Loucy (cell line): ENCODE data around the gene GPR18.

ENCODE experiments used
- H2AFZ ChIP-seq: fragments of 200-600 bp; sonication (generic); 2 replicates; pipeline ENCODE4 v1.6.0; 2016; ENCODE audit warnings: antibody characterized with exemption, mild to moderate bottlenecking, low read length, moderate library complexity
- H3F3A ChIP-seq: fragments of 200-600 bp; 2 replicates; pipeline ENCODE4 v1.6.0; 2016; ENCODE audit warnings: antibody characterized with exemption, low read depth, mild to moderate bottlenecking
- H3K27me3 ChIP-seq: fragments of 200-600 bp; sonication (generic); 2 replicates; pipeline ENCODE4 v1.6.1; 2014; ENCODE audit warnings: low read length, mild to moderate bottlenecking; ENCODE audit not compliant: insufficient read depth, poor library complexity, severe bottlenecking
- H3K36me3 ChIP-seq: fragments of 200-600 bp; sonication (generic); 2 replicates; pipeline ENCODE4 v1.6.1; 2016; ENCODE audit warnings: low read length; ENCODE audit not compliant: insufficient read depth
- H3K4me1 ChIP-seq: fragments of 200-600 bp; sonication (generic); 2 replicates; pipeline ENCODE4 v1.5.1; 2014; ENCODE audit warnings: low read length, mild to moderate bottlenecking; ENCODE audit not compliant: insufficient read depth, poor library complexity, severe bottlenecking
- H3K4me2 ChIP-seq: fragments of 200-600 bp; sonication (generic); 2 replicates; pipeline ENCODE4 v1.6.0; 2014; ENCODE audit warnings: antibody characterized with exemption, low read length, low read depth, mild to moderate bottlenecking; ENCODE audit not compliant: poor library complexity, severe bottlenecking
- H3K4me3 ChIP-seq: fragments of 200-600 bp; sonication (generic); 2 replicates; pipeline ENCODE4 v1.5.1; 2014; ENCODE audit warnings: low read length, mild to moderate bottlenecking, mixed read lengths; ENCODE audit not compliant: poor library complexity, severe bottlenecking
- H3K79me2 ChIP-seq: fragments of 200-600 bp; sonication (generic); 2 replicates; pipeline ENCODE4 v1.6.1; 2014; ENCODE audit warnings: low read length; ENCODE audit not compliant: insufficient read depth
- H3K9ac ChIP-seq: fragments of 200-600 bp; sonication (generic); 2 replicates; pipeline ENCODE4 v1.6.0; 2014; ENCODE audit warnings: mild to moderate bottlenecking, low read depth, low read length, moderate library complexity; ENCODE audit not compliant: poor library complexity, severe bottlenecking
- H3K9me2 ChIP-seq: fragments of 200-600 bp; sonication (generic); replicated peaks from 2 replicates; pipeline ENCODE4 v1.6.1; 2016; ENCODE audit warnings: low read depth, low read length, mixed read lengths
- H3K9me3 ChIP-seq: fragments of 200-600 bp; sonication (generic); 2 replicates; pipeline ENCODE4 v1.6.1; 2014; ENCODE audit warnings: mild to moderate bottlenecking, antibody characterized with exemption, low read length, low read depth; ENCODE audit not compliant: insufficient read depth
- H4K20me1 ChIP-seq: fragments of 200-600 bp; sonication (generic); 2 replicates; pipeline ENCODE4 v1.6.0; 2014; ENCODE audit warnings: antibody characterized with exemption, low read length, mild to moderate bottlenecking; ENCODE audit not compliant: insufficient read depth, poor library complexity, severe bottlenecking
- EZH2phosphoT487 ChIP-seq: fragments of 200-600 bp; IDR thresholded peaks from 2 replicates; pipeline ENCODE4 v1.6.1; 2018; ENCODE audit warnings: antibody characterized with exemption, mild to moderate bottlenecking, moderate library complexity, borderline replicate concordance
- TF ChIP-seq, protein P1 (sequence below): fragments of 200-600 bp; sonication (generic); conservative IDR thresholded peaks from 2 replicates; pipeline ENCODE4 v1.5.1; 2014; ENCODE audit warnings: mild to moderate bottlenecking, antibody characterized with exemption, low read length

Gene GPR18

DNA sequence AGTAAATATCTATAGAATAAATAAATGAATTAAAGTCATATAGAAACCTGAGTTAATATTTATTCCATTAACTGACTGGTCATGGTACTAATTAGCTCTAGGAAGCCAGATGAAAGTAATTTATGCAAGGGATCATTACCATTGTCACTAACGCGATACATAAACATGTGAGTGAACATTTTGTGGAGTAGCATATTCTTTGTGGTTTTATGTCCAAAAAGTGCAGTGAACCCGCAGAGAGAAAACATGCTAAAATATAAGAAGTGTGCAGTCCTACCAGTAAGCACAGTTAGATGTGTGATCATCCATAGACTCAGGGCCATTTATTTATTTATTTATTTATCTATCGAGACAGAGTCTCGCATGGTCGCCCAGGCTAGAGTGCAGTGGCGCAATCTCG is 47.4 kb upstream of the GPR18 start:
- peaks cover 27% of the 10 kb centered on the region for H3K36me3 ChIP-seq
- H3K9me3 ChIP-seq, result no peaks in the 10 kb centered on the region
- H3K27me3 ChIP-seq, result no peaks in the 10 kb centered on the region
- H3F3A ChIP-seq, result no peaks in the 10 kb centered on the region; the same call in 1 of the 2 replicates
- no peak overlapping the region for H2AFZ ChIP-seq
- no peak overlapping the region for H3K9ac ChIP-seq
- no peak overlapping the region for H3K4me2 ChIP-seq
- TF ChIP-seq EZH2phosphoT487, result no peak
- TF ChIP-seq, protein P1, sequence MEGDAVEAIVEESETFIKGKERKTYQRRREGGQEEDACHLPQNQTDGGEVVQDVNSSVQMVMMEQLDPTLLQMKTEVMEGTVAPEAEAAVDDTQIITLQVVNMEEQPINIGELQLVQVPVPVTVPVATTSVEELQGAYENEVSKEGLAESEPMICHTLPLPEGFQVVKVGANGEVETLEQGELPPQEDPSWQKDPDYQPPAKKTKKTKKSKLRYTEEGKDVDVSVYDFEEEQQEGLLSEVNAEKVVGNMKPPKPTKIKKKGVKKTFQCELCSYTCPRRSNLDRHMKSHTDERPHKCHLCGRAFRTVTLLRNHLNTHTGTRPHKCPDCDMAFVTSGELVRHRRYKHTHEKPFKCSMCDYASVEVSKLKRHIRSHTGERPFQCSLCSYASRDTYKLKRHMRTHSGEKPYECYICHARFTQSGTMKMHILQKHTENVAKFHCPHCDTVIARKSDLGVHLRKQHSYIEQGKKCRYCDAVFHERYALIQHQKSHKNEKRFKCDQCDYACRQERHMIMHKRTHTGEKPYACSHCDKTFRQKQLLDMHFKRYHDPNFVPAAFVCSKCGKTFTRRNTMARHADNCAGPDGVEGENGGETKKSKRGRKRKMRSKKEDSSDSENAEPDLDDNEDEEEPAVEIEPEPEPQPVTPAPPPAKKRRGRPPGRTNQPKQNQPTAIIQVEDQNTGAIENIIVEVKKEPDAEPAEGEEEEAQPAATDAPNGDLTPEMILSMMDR, result no peak
- no peak overlapping the region for H3K4me3 ChIP-seq
- H3K79me2 ChIP-seq, result peaks cover 37% of the 10 kb centered on the region; the same call in 1 of the 2 replicates
- H4K20me1 ChIP-seq, result no peaks in the 10 kb centered on the region
- peaks cover 22% of the 10 kb centered on the region for H3K4me1 ChIP-seq
- no peaks in the 10 kb centered on the region for H3K9me2 ChIP-seq

- Histone ChIP-seq H3K79me2 (peaks cover 36% of the 10 kb centered on the region; the same call in 1 of the 2 replicates), H3K36me3 (peaks cover 26% of the 10 kb centered on the region), H3K4me1 (peaks cover 22% of the 10 kb centered on the region), H3K9ac (no peak overlapping the region), H4K20me1 (no peaks in the 10 kb centered on the region), H2AFZ (no peak overlapping the region), H3F3A (no peaks in the 10 kb centered on the region; the same call in 1 of the 2 replicates), H3K27me3 (no peaks in the 10 kb centered on the region), H3K9me3 (no peaks in the 10 kb centered on the region), H3K4me2 (no peak overlapping the region), H3K9me2 (no peaks in the 10 kb centered on the region), H3K4me3 (no peak overlapping the region)
- TF ChIP-seq, protein P1, result no peak
- TF ChIP-seq EZH2phosphoT487, result no peak
Observed at GRCh38 chr13:99305158-99305557, 47.0 kb upstream of the GPR18 start.

DNA sequence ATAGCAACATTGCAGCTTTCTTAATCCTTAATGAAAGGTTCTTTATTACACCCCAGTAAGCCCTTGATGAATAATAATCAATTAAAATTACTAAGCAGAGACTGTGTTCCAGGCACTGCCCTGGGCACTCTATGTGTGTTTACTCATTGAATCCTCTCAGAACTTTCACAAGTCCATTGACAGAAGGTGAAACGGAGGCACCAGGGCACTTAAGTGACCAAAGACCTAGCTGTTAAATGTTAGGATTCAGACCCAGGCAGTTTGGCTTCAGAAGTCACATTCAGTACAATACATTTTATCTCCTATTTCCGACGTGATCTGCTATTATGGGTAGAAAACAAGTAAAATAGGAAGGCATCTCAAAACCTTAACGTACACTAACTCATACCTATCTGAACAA is 46.4 kb upstream of the GPR18 start:
- no peak for TF ChIP-seq EZH2phosphoT487
- TF ChIP-seq, protein P1, result no peak
- Histone ChIP-seq H3K36me3 (peaks cover 21% of the 10 kb centered on the region), H3K4me1 (peaks cover 22% of the 10 kb centered on the region)

More for the DNA sequence above, 46.4 kb upstream of the GPR18 start:
- peaks cover 30% of the 10 kb centered on the region; the same call in 1 of the 2 replicates for H3K79me2 ChIP-seq
- no peak overlapping the region for H3K4me2 ChIP-seq
- H3K4me3 ChIP-seq, result no peak overlapping the region
- H4K20me1 ChIP-seq, result no peaks in the 10 kb centered on the region
- H2AFZ ChIP-seq, result no peak overlapping the region
- H3K9me2 ChIP-seq, result no peaks in the 10 kb centered on the region
- no peaks in the 10 kb centered on the region; the same call in 1 of the 2 replicates for H3F3A ChIP-seq
- no peak overlapping the region for H3K9ac ChIP-seq
- no peaks in the 10 kb centered on the region for H3K27me3 ChIP-seq
- H3K9me3 ChIP-seq, result no peaks in the 10 kb centered on the region
